DND-41 (cell line): ENCODE results near the gene BCL11A.

Experiments
- EZH2 ChIP-seq: IDR thresholded peaks from 3 replicates; pipeline ENCODE4 v1.6.1; 2012; ENCODE audit warnings: borderline replicate concordance, low read depth, mild to moderate bottlenecking, moderate library complexity, low read length, inconsistent platforms; ENCODE audit not compliant: severe bottlenecking
- TF ChIP-seq, protein P1 (sequence below): IDR thresholded peaks from 2 replicates; pipeline ENCODE4 v1.5.1; 2012; ENCODE audit warnings: borderline replicate concordance, low read length, moderate library complexity, mild to moderate bottlenecking; ENCODE audit not compliant: poor library complexity, severe bottlenecking; ENCODE audit errors: extremely low read depth

DNA sequence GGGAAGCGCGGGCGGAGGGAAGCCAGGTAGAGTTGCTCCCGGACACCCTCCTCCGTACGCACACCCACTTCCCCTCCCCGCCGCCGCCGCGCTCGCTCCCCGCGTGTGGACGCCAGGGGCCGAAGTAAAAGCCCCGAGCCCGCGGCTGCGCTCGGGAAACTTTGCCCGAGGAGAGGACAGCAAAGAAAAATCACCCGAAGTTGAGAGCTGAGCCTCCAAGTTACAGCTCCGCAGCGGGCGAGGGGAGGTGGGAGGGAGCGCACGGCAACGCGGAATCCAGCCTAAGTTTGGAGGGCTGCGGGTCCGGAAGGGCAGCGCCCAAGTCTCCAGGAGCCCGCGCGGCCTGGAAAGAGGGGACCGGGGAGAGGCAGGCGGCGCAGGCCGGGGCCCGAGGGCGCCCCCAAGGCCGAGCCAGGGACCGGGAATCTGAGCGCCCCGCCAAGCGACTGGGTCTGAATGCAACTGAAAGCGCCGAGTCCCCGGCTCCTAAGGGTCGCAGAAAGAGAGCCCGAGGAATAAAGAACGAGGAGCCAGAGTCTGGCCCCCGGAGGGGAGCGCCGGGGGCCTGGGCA is 706 bp upstream of the BCL11A start:
- TF ChIP-seq, protein P1, sequence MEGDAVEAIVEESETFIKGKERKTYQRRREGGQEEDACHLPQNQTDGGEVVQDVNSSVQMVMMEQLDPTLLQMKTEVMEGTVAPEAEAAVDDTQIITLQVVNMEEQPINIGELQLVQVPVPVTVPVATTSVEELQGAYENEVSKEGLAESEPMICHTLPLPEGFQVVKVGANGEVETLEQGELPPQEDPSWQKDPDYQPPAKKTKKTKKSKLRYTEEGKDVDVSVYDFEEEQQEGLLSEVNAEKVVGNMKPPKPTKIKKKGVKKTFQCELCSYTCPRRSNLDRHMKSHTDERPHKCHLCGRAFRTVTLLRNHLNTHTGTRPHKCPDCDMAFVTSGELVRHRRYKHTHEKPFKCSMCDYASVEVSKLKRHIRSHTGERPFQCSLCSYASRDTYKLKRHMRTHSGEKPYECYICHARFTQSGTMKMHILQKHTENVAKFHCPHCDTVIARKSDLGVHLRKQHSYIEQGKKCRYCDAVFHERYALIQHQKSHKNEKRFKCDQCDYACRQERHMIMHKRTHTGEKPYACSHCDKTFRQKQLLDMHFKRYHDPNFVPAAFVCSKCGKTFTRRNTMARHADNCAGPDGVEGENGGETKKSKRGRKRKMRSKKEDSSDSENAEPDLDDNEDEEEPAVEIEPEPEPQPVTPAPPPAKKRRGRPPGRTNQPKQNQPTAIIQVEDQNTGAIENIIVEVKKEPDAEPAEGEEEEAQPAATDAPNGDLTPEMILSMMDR: no peak
- TF ChIP-seq EZH2: no peak
